Measurements from ENCODE around the gene DGKB. TPM values are rescaled to one million over a fixed set of nuclear protein-coding genes. Genes with fewer than 3 reads are reported as not detected.
A peak's percentile ranks its signal among the peaks of the same experiment; 100 is the strongest.

The DGKB gene
- total and polyA plus RNA-seq, 2 of the 8 experiments (the other 6 are each of a cell fraction or from before 2014, with no cell fraction given) = 1.9 to 2.6 TPM

- TF ChIP-seq CTCF (IDR thresholded peaks at IDR 0.05; ENCODE audit: control extremely low read depth in 1 of 3, insufficient read depth in 1 of 3, low read depth in 1 of 3, low read length in 3 of 3) (peak; percentile 63 to 73 (median 69)), NRF1 (IDR thresholded peaks at IDR 0.05; ENCODE audit: low read depth, low read length) (no peak), SP4 (IDR thresholded peaks at IDR 0.05; ENCODE audit: low read length) (no peak), EP300 (IDR thresholded peaks at IDR 0.05; ENCODE audit: borderline replicate concordance in 1 of 2, low read depth in 2 of 2, low read length in 2 of 2) (no peak), TEAD4 (IDR thresholded peaks at IDR 0.05; ENCODE audit: low read depth, low read length) (peak; percentile 44; the same call in 1 of the 2 replicates), BRCA1 (IDR thresholded peaks at IDR 0.05; ENCODE audit: low read depth, low read length) (no peak), TAF1 (IDR thresholded peaks at IDR 0.05; ENCODE audit: low read depth, low read length) (no peak), RAD21 (IDR thresholded peaks at IDR 0.05 in 1 of 2, conservative IDR thresholded peaks at IDR 0.05 in 1 of 2; ENCODE audit: low read depth in 2 of 2, low read length in 2 of 2) (peak; percentile 92 to 93), BCL11A (IDR thresholded peaks at IDR 0.05; ENCODE audit: low read depth in 2 of 2, low read length in 2 of 2) (no peak), SAP30 (IDR thresholded peaks at IDR 0.05; ENCODE audit: insufficient read depth, insufficient replicate concordance, low read length) (no peak), ATF2 (IDR thresholded peaks at IDR 0.05; ENCODE audit: low read length) (no peak), SUZ12 (IDR thresholded peaks at IDR 0.05; ENCODE audit: low read length) (no peak), SP1 (IDR thresholded peaks at IDR 0.05; ENCODE audit: low read depth, low read length) (no peak), SP2 (IDR thresholded peaks at IDR 0.05; ENCODE audit: low read length) (no peak)
Observed at GRCh38 chr7:14457568-14458453, 444.7 kb downstream of the DGKB start (continued).

Measured in H1 (cell line).